C4-2B (cell line): Measurements from ENCODE around the gene NLRP3.

ENCODE experiments used
- CTCF ChIP-seq: fragments of 450-650 bp; conservative IDR thresholded peaks from 2 replicates; pipeline ENCODE4 v1.5.1; 2017; ENCODE audit warnings: mild to moderate bottlenecking
- ZFX ChIP-seq: fragments of 450-650 bp; IDR thresholded peaks from 2 replicates; pipeline ENCODE4 v1.6.1; 2017

GRCh38 chr1:247368490-247369145 is 47.4 kb upstream of the NLRP3 start:
- TF ChIP-seq CTCF, result no peak
- no peak for TF ChIP-seq ZFX
